ENCODE results near the gene ZNF532.

- no peak for TF ChIP-seq POLR2A (IDR thresholded peaks at IDR 0.05; ENCODE audit: low read length)
- TF ChIP-seq GATA1 (IDR thresholded peaks at IDR 0.05; ENCODE audit: low read depth, low read length) = no peak
Observed at GRCh38 chr18:58868440-58868839, 3.8 kb downstream of the ZNF532 start.

Data from erythroblast (primary cell).